GM18951 (cell line): Measurements from ENCODE around the gene CDH12.
"Not testable (repeated sequence)": the region's sequence is repeated elsewhere in the genome, so short reads cannot be mapped to it uniquely, and the experiment has no call there.

Experiments used
- POLR2A ChIP-seq: IDR thresholded peaks from 4 replicates; pipeline ENCODE4 v1.6.1; 2011; ENCODE audit warnings: mild to moderate bottlenecking; ENCODE audit not compliant: insufficient read length, insufficient read depth; ENCODE audit errors: extremely low read depth
- in situ Hi-C: fragments of 300-500 bp; cut with MboI; formaldehyde crosslinking; loops from one replicate; pipeline ENCODE4 v1.12.0; 2022; ENCODE audit warnings: low sequenced_read_pairs, mixed read lengths, inconsistent platforms; ENCODE audit not compliant: unreplicated experiment

Gene CDH12

DNA sequence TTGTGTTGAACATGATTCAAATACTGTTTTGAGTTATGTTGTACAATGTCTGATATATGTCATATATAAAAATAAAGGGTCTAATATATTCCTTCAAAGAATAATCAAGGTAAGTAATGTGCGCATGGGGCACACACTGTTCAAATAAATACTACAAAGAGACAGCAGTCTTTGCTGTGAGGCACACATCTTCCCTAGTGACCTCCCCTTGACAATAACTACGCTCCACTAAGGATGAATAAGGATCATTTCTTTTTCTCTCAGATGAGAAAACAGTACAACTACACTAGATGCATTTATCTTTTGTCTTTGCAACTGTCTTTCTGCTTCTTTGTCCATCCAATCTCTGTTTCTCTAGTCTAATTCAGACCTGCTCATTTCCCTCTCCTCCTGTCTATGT, 684.4 kb downstream of the CDH12 start:
- in situ Hi-C loops: not testable (repeated sequence)

- in situ Hi-C loops: not testable (repeated sequence)
Observed at GRCh38 chr5:22165931-22166330, 687.2 kb downstream of the CDH12 start.

DNA sequence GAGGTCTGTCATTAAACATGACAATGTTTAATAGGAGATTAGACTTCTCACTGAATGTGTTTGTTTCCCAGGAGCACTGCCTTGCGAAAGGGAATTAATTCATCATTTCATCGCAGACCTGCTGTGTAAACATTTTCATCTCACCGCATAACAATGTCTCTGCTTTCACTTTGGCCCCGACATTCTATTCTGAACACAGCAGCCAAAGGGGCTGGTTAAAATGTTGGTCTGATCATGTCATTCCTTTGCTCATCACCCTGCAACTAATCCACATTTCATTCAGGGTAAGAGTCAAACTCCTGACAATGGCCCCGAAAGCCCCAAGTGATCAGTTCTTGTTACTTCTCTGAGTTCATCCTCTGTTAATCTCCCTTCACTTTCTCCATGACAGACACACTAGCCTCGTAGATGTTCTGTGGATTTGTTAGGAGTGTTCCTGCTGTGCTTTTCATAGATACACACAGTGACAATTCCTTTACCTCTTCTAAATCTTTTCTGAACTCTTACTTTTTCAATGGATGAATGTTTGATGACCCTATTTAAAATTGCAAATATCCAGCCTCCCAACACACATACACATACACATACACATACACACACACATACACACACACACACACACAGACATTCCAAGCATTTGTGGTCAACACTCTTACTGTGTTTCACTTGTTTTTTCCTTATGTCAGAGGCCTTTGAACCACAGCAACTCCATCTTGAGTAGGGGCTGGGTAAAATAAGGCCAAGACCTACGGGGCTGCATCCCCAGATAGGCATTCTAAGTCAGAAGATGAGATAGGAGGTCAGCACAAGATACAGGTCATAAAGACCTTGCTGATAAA, 688.0 kb downstream of the CDH12 start:
- in situ Hi-C loops: not testable (repeated sequence)

- in situ Hi-C loops: not testable (repeated sequence)
Observed at GRCh38 chr5:22156953-22157352, 696.2 kb downstream of the CDH12 start.

- in situ Hi-C loops: not testable (repeated sequence)
Observed at GRCh38 chr5:22154779-22155178, 698.4 kb downstream of the CDH12 start.

- in situ Hi-C loops: not testable (repeated sequence)
Observed at GRCh38 chr5:22151801-22152200, 701.3 kb downstream of the CDH12 start.

GRCh38 chr5:22140418-22140817, 712.7 kb downstream of the CDH12 start:
- in situ Hi-C loops: not testable (repeated sequence)

DNA sequence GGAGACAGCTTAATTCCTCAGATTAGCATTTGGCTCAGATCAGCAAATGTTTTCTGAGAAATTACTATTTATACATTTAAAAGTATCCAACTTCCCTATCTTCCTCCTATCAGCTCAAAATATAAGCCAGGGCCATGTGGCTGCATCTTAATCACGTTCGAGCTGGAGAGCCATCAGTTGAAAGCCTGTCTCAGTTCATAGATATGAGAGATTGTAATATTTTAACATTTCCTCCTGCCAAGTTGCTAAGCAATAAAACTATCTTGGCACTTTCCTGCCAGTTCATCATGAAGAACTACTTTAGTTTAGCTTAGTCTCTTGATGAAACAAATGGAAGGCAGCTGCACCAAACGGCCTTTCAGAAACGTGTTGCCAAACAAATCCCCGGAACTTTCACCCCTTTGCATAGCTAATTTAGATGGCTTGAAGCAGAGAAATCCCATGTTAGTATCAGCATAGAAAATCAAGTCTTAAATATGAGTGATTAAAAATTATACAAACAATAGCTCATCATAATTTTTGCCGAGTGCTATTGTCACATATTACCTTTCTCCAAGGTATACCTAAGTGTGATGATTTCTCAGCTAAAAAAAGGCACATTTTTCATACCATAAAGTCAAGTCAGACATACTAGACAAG, 713.4 kb downstream of the CDH12 start:
- in situ Hi-C loops: not testable (repeated sequence)

- no peak for TF ChIP-seq POLR2A
- in situ Hi-C loops: no loop called here
Observed at GRCh38 chr5:22111320-22111719, 741.8 kb downstream of the CDH12 start.

GRCh38 chr5:22109315-22109714, 743.8 kb downstream of the CDH12 start:
- in situ Hi-C loops: no loop called here
- TF ChIP-seq POLR2A: no peak

DNA sequence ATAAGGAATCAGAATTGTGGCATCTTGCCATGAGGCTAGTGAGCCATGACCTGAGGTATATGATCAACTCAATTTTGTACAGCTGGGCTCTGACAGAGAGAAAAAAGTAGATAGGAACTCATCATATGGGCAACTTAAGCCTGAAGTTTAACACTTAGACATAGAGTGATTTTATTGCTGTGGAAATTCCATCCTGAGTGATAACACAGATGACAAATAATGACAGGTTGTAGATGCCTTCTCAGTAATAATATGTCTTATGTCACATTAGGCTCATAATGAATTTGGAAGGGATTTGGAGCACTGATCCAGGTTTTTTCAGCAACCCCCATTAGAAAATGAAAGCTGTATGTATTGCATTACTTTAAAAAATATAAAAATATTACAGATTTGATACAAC, 744.6 kb downstream of the CDH12 start:
- in situ Hi-C loops: no loop called here
- no peak for TF ChIP-seq POLR2A

DNA sequence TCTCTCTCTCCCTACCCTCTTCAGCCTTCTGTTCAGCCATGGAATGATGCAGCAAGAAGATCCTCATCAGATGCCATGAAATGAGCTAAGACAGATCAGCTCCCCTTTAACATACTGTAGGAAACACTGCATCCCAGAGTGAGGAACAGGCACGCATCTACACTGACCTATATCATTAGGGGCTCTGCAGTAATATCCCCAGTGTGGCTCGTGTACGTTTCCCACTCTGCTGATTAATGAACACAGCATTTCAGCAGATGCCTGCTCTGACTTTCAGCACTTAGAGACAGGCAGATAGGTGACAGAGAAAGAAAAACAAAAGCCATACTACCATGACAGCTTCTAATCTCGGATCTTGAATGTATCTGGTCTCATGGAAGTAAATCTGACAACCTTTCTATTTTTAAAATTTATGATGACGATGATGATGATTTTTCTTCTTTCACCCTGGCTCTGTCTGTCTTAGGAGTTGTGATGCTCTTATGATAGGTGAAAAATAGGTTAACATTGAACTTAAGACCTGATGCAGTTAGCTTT, 750.3 kb downstream of the CDH12 start:
- in situ Hi-C loops: no loop called here
- no peak for TF ChIP-seq POLR2A

DNA sequence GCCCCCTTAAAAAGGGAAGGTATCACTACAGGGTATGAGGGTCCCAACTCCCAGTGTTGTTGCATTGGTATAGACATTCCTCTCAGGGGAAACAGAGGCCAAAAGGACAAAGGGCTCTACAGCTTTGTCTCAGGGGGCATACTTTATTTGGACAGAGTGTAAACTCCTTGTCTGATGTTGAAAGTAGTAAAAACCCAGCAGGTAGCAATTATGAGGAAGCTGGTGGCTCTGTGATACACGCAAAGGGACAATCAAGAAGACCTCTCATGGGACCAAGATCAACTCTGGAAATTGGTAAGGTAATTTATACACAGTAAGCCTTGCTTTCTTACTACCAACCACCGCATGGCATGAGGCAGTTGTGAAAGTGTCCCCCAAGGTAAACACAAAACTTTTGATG, 764.6 kb downstream of the CDH12 start:
- in situ Hi-C loops: no loop called here
- TF ChIP-seq POLR2A: no peak

GRCh38 chr5:22079566-22079965, 773.6 kb downstream of the CDH12 start:
- in situ Hi-C loops: no loop called here

GRCh38 chr5:22079002-22079401, 774.1 kb downstream of the CDH12 start:
- in situ Hi-C loops: no loop called here
- TF ChIP-seq POLR2A: no peak

More at GRCh38 chr5:22079566-22079965, 773.6 kb downstream of the CDH12 start:
- TF ChIP-seq POLR2A: no peak

DNA sequence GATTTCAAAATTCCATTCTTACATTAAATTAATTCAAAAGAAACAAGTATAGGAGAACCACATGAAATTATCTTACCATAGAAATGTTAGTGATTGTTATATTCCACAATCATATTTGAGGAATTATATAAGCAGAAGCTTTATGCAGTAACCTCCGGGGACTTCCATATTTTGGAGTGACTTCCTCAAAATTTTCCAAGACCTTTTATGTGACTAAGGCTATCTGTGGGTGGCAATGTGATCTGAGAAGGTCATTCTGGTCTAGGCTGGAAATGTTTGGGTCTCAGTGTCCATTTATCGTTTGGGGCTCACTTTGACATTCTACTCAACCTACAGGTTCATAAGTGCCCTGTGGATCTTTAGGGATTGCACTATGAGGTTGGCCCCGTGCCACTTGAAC, 776.6 kb downstream of the CDH12 start:
- in situ Hi-C loops: no loop called here
- TF ChIP-seq POLR2A: no peak
